NK-92 (cell line): ENCODE measurements around the gene CD300E.
"Not testable (repeated sequence)": the region's sequence is repeated elsewhere in the genome, so short reads cannot be mapped to it uniquely, and the experiment has no call there.

Experiments
- DNase-seq: peaks from one replicate; lab custom pipeline; 2025; ENCODE audit not compliant: unreplicated experiment; lab: John Stamatoyannopoulos, UW

The CD300E gene

GRCh38 chr17:74601944-74602572 lies 21.5 kb downstream of the CD300E start:
- DNase-seq: no peak

- DNase-seq: no peak
Measured at GRCh38 chr17:74599448-74599939, 24.0 kb downstream of the CD300E start.

GRCh38 chr17:74599023-74599399 lies 24.5 kb downstream of the CD300E start:
- no peak for DNase-seq

- no peak for DNase-seq
Measured at GRCh38 chr17:74598346-74599022, 25.1 kb downstream of the CD300E start.

- DNase-seq: no peak
Measured at GRCh38 chr17:74597069-74597790, 26.3 kb downstream of the CD300E start.

- no peak for DNase-seq
Measured at GRCh38 chr17:74595037-74595750, 28.3 kb downstream of the CD300E start.

- DNase-seq: no peak
Measured at GRCh38 chr17:74592087-74592990, 31.2 kb downstream of the CD300E start, which contains the start of gene CD300LD. Gene CD300LD (minus strand): TSS chr17:74592283. CDS start chr17:74592202, 81 bp downstream.

GRCh38 chr17:74591503-74591902 lies 32.0 kb downstream of the CD300E start:
- DNase-seq: no peak

- DNase-seq: no peak
Measured at GRCh38 chr17:74585711-74586110, 37.8 kb downstream of the CD300E start.

GRCh38 chr17:74584292-74585060 lies 39.1 kb downstream of the CD300E start:
- DNase-seq: no peak

GRCh38 chr17:74582633-74583032 lies 40.9 kb downstream of the CD300E start:
- no peak for DNase-seq

GRCh38 chr17:74579900-74580299 lies 43.6 kb downstream of the CD300E start:
- DNase-seq: no peak

- DNase-seq: no peak
Measured at GRCh38 chr17:74578979-74579378, 44.6 kb downstream of the CD300E start.

- no peak for DNase-seq
Measured at GRCh38 chr17:74574489-74575142, 48.9 kb downstream of the CD300E start.

- not testable (repeated sequence) for DNase-seq
Measured at GRCh38 chr17:74573635-74574034, 49.9 kb downstream of the CD300E start.

GRCh38 chr17:74573169-74573568 lies 50.4 kb downstream of the CD300E start:
- DNase-seq: no peak

- no peak for DNase-seq
Measured at GRCh38 chr17:74571621-74572270, 51.8 kb downstream of the CD300E start.
